ENCODE measurements around the gene SEC24C. TPM values are rescaled to one million over a fixed set of nuclear protein-coding genes. Genes with fewer than 3 reads are reported as not detected.

Gene SEC24C
- total RNA-seq, 5 donors from 2014 or later (not counting 1 experiment from before 2014, with no cell fraction given), result 77.7 to 107 (median 92.2) TPM

GRCh38 chr10:73800560-73801252, 56.5 kb downstream of the SEC24C start:
- POLR2A ChIA-PET, result interaction anchor here in 1 of 2 donors (0.5 to 1.0 kb wide), 5 partner anchors 8 to 1022 kb away, joined by 3 to 9 read pairs (median 4); no protein-coding TSS in a partner anchor
- H3K36me3 Mint-ChIP-seq, result peaks cover 36% of the 10 kb centered on the region
- H3K9me3 Mint-ChIP-seq, result no peaks in the 10 kb centered on the region
- Histone ChIP-seq H3K4me3 (ENCODE audit: control insufficient read depth in 1 of 2, extremely low read depth in 1 of 2, low read length in 1 of 2) (no peak overlapping the region), H3K9me3 (no peaks in the 10 kb centered on the region), H3K36me3 (ENCODE audit: control insufficient read depth in 2 of 2, extremely low read depth in 1 of 2, insufficient read depth in 1 of 2, low read length in 1 of 2) (peaks cover 31 to 87% of the 10 kb centered on the region in 2 donors), H3K27me3 (replicated peaks in 1 of 2; ENCODE audit: control insufficient read depth in 2 of 2, extremely low read depth in 1 of 2, insufficient read depth in 2 of 2, low read length in 1 of 2) (no peaks in the 10 kb centered on the region), H3K4me1 (ENCODE audit: control insufficient read depth in 1 of 2, extremely low read depth in 1 of 2, insufficient read depth in 2 of 2, low read length in 2 of 2) (no peaks in the 10 kb centered on the region), H3K27ac (ENCODE audit: low read length) (no peak overlapping the region)
- DNase-seq, result no peak
- whole genome bisulfite sequencing (ENCODE audit: insufficient coverage), result 92% methylated on average over 10 of the region's 20 CpGs
- peak overlapping the region in 1 of 2 donors; percentile 27 for H3K27ac Mint-ChIP-seq
- ATAC-seq (replicated peaks in 1 of 4), result peak in 2 of 4 experiments; percentile 10 to 15
- no peaks in the 10 kb centered on the region for H3K27me3 Mint-ChIP-seq
- peaks cover 8 to 18% (median 9%) of the 10 kb centered on the region in 3 donors for H3K4me1 Mint-ChIP-seq
- CTCF ChIA-PET, result interaction anchor here in 1 of 2 donors (0.6 kb wide), 1 partner anchor 30 kb away, joined by 5 read pairs; no protein-coding TSS in a partner anchor
- no peak overlapping the region for H3K4me3 Mint-ChIP-seq

GRCh38 chr10:73801253-73801590, 57.0 kb downstream of the SEC24C start:
- Mint-ChIP-seq H3K27ac (no peak overlapping the region), H3K27me3 (no peaks in the 10 kb centered on the region), H3K4me1 (peaks cover 13 to 23% (median 14%) of the 10 kb centered on the region in 3 donors), H3K36me3 (peaks cover 40% of the 10 kb centered on the region), H3K9me3 (no peaks in the 10 kb centered on the region), H3K4me3 (no peak overlapping the region)
- Histone ChIP-seq H3K4me3 (ENCODE audit: control insufficient read depth in 1 of 2, extremely low read depth in 1 of 2, low read length in 1 of 2) (no peak overlapping the region), H3K27ac (ENCODE audit: low read length) (no peak overlapping the region), H3K9me3 (no peaks in the 10 kb centered on the region), H3K27me3 (replicated peaks in 1 of 2; ENCODE audit: control insufficient read depth in 2 of 2, extremely low read depth in 1 of 2, insufficient read depth in 2 of 2, low read length in 1 of 2) (no peaks in the 10 kb centered on the region), H3K4me1 (ENCODE audit: control insufficient read depth in 1 of 2, extremely low read depth in 1 of 2, insufficient read depth in 2 of 2, low read length in 2 of 2) (peaks cover 0 to 2% of the 10 kb centered on the region in 2 experiments), H3K36me3 (ENCODE audit: control insufficient read depth in 2 of 2, extremely low read depth in 1 of 2, insufficient read depth in 1 of 2, low read length in 1 of 2) (peaks cover 34 to 89% of the 10 kb centered on the region in 2 donors)
- ChIA-PET POLR2A (interaction anchor here in 1 of 2 donors (0.6 to 1.0 kb wide), 2 partner anchors 8 to 22 kb away, joined by 3 read pairs; no protein-coding TSS in a partner anchor), CTCF (interaction anchor here in 1 of 2 donors (0.6 kb wide), 1 partner anchor 30 kb away, joined by 5 read pairs; no protein-coding TSS in a partner anchor)
- ATAC-seq (replicated peaks in 1 of 4) (no peak), DNase-seq (no peak)
- 97% methylated on average over 10 of the region's 13 CpGs for WGBS (ENCODE audit: insufficient coverage)

GRCh38 chr10:73802276-73802991, 58.3 kb downstream of the SEC24C start:
- peaks cover 31 to 89% of the 10 kb centered on the region in 2 donors for H3K36me3 ChIP-seq (ENCODE audit: control insufficient read depth in 2 of 2, extremely low read depth in 1 of 2, insufficient read depth in 1 of 2, low read length in 1 of 2)
- ChIA-PET CTCF (no interaction called here), POLR2A (no interaction called here)
- Mint-ChIP-seq H3K36me3 (peaks cover 44% of the 10 kb centered on the region), H3K27ac (no peak overlapping the region), H3K27me3 (no peaks in the 10 kb centered on the region), H3K4me3 (no peak overlapping the region), H3K9me3 (no peaks in the 10 kb centered on the region), H3K4me1 (peaks cover 25 to 35% (median 26%) of the 10 kb centered on the region in 3 donors)
- DNase-seq, result no peak
- no peak overlapping the region for H3K4me3 ChIP-seq (ENCODE audit: control insufficient read depth in 1 of 2, extremely low read depth in 1 of 2, low read length in 1 of 2)
- no peak for ATAC-seq (replicated peaks in 1 of 4)
- peaks cover 0 to 14% of the 10 kb centered on the region in 2 experiments for H3K4me1 ChIP-seq (ENCODE audit: control insufficient read depth in 1 of 2, extremely low read depth in 1 of 2, insufficient read depth in 2 of 2, low read length in 2 of 2)
- no peaks in the 10 kb centered on the region for H3K9me3 ChIP-seq
- no peak overlapping the region for H3K27ac ChIP-seq (ENCODE audit: low read length)
- 100% methylated on average over 7 of the region's 11 CpGs for WGBS (ENCODE audit: insufficient coverage)
- no peaks in the 10 kb centered on the region for H3K27me3 ChIP-seq (replicated peaks in 1 of 2; ENCODE audit: control insufficient read depth in 2 of 2, extremely low read depth in 1 of 2, insufficient read depth in 2 of 2, low read length in 1 of 2)

GRCh38 chr10:73803680-73804286, 59.6 kb downstream of the SEC24C start:
- Histone ChIP-seq H3K36me3 (ENCODE audit: control insufficient read depth in 2 of 2, extremely low read depth in 1 of 2, insufficient read depth in 1 of 2, low read length in 1 of 2) (peaks cover 30 to 89% of the 10 kb centered on the region in 2 donors), H3K9me3 (no peaks in the 10 kb centered on the region), H3K4me1 (ENCODE audit: control insufficient read depth in 1 of 2, extremely low read depth in 1 of 2, insufficient read depth in 2 of 2, low read length in 2 of 2) (peaks cover 0 to 26% of the 10 kb centered on the region in 2 experiments), H3K27ac (ENCODE audit: low read length) (no peak overlapping the region), H3K27me3 (replicated peaks in 1 of 2; ENCODE audit: control insufficient read depth in 2 of 2, extremely low read depth in 1 of 2, insufficient read depth in 2 of 2, low read length in 1 of 2) (no peaks in the 10 kb centered on the region), H3K4me3 (ENCODE audit: control insufficient read depth in 1 of 2, extremely low read depth in 1 of 2, low read length in 1 of 2) (no peak overlapping the region)
- H3K9me3 Mint-ChIP-seq, result no peaks in the 10 kb centered on the region
- H3K4me1 Mint-ChIP-seq, result peaks cover 37 to 40% (median 39%) of the 10 kb centered on the region in 3 donors
- no peak for ATAC-seq (replicated peaks in 1 of 4)
- H3K4me3 Mint-ChIP-seq, result no peak overlapping the region
- DNase-seq, result no peak
- CTCF ChIA-PET, result no interaction called here
- no peaks in the 10 kb centered on the region for H3K27me3 Mint-ChIP-seq
- H3K27ac Mint-ChIP-seq, result peak overlapping the region in 1 of 2 donors; percentile 16
- peaks cover 44% of the 10 kb centered on the region for H3K36me3 Mint-ChIP-seq
- POLR2A ChIA-PET, result interaction anchor here (0.5 to 1.0 kb wide), 5 partner anchors 9 to 707 kb away, joined by 3 to 8 read pairs (median 6); partner anchors contain the start of gene P4HA1 (in 1 of the 2)

GRCh38 chr10:73806176-73806950, 62.2 kb downstream of the SEC24C start:
- Histone ChIP-seq H3K9me3 (no peaks in the 10 kb centered on the region), H3K4me1 (ENCODE audit: control insufficient read depth in 1 of 2, extremely low read depth in 1 of 2, insufficient read depth in 2 of 2, low read length in 2 of 2) (peaks cover 0 to 46% of the 10 kb centered on the region in 2 experiments), H3K27ac (ENCODE audit: low read length) (no peak overlapping the region), H3K36me3 (ENCODE audit: control insufficient read depth in 2 of 2, extremely low read depth in 1 of 2, insufficient read depth in 1 of 2, low read length in 1 of 2) (peaks cover 23 to 82% of the 10 kb centered on the region in 2 donors), H3K27me3 (replicated peaks in 1 of 2; ENCODE audit: control insufficient read depth in 2 of 2, extremely low read depth in 1 of 2, insufficient read depth in 2 of 2, low read length in 1 of 2) (no peaks in the 10 kb centered on the region), H3K4me3 (ENCODE audit: control insufficient read depth in 1 of 2, extremely low read depth in 1 of 2, low read length in 1 of 2) (no peak overlapping the region)
- peak overlapping the region in 1 of 3 donors; percentile 22 for H3K4me3 Mint-ChIP-seq
- no peak for ATAC-seq (replicated peaks in 1 of 4)
- no peaks in the 10 kb centered on the region for H3K27me3 Mint-ChIP-seq
- ChIA-PET POLR2A (interaction anchor here in 1 of 2 donors (0.6 kb wide), 1 partner anchor 42 kb away, joined by 3 read pairs; no protein-coding TSS in a partner anchor), CTCF (no interaction called here)
- H3K27ac Mint-ChIP-seq, result peak overlapping the region in 1 of 2 donors; percentile 34
- peaks cover 56 to 58% (median 58%) of the 10 kb centered on the region in 3 donors for H3K4me1 Mint-ChIP-seq
- WGBS (ENCODE audit: insufficient coverage), result 98% methylated on average over 14 of the region's 14 CpGs
- no peak for DNase-seq
- H3K36me3 Mint-ChIP-seq, result peaks cover 51% of the 10 kb centered on the region
- no peaks in the 10 kb centered on the region for H3K9me3 Mint-ChIP-seq
